Measurements from ENCODE around the gene RTCA. TPM values are rescaled to one million over a fixed set of nuclear protein-coding genes. Genes with fewer than 3 reads are reported as not detected.
"Not testable (repeated sequence)": the region's sequence is repeated elsewhere in the genome, so short reads cannot be mapped to it uniquely, and the experiment has no call there.

Gene RTCA
- total RNA-seq, 2 donors from 2014 or later: 30.3 to 31.8 TPM

- no peak for ATAC-seq
- intact Hi-C loops (cut with DNase I): no loop called here
These were observed 13.1 kb upstream of the RTCA start for GRCh38 chr1:100252901-100253300.

GRCh38 chr1:100253552-100253951 is 12.5 kb upstream of the RTCA start:
- intact Hi-C loops (cut with DNase I): no loop called here
- DNase-seq (no peak), ATAC-seq (no peak)

More at GRCh38 chr1:100252901-100253300, 13.1 kb upstream of the RTCA start:
- no peak for DNase-seq

GRCh38 chr1:100256273-100256672 is 9.7 kb upstream of the RTCA start:
- DNase-seq; intact Hi-C loops (cut with DNase I); ATAC-seq: not testable (repeated sequence)

DNA sequence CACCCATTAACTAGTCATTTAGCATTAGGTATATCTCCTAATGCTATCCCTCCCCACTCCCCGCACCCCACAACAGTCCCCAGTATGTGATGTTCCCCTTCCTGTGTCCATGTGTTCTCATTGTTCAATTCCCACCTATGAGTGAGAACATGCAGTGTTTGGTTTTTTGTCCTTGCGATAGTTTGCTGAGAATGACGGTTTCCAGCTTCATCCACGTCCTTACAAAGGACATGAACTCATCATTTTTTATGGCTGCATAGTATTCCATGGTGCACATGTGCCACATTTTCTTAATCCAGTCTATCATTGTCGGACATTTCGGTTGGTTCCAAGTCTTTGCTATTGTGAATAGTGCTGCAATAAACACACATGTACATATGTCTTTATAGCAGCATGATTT is 7.6 kb upstream of the RTCA start:
- intact Hi-C loops (cut with DNase I); ATAC-seq; DNase-seq: not testable (repeated sequence)

DNA sequence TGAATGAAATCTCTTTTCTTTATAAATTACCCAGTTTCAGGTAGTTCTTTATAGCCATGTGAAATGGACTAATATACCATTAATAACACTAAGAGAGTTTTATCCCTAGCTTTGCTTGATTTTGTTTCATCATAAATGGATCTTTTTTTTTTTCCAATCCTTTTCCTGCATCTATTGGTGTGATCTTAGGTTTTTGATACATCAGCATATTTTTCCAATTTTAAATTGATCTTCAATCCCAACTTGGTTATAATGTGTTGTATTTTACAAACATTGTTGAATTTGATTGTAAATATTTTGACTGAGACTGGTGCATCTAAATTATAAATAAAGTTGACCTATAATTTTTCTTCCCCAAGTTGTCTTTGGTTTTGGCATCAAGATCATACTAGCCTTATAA is 4.3 kb upstream of the RTCA start:
- ATAC-seq (no peak), DNase-seq (no peak)
- intact Hi-C loops (cut with DNase I): loop anchor here in 1 of 2 donors (10.0 kb wide), 1 partner anchor 107 kb away; no protein-coding TSS in a partner anchor

DNA sequence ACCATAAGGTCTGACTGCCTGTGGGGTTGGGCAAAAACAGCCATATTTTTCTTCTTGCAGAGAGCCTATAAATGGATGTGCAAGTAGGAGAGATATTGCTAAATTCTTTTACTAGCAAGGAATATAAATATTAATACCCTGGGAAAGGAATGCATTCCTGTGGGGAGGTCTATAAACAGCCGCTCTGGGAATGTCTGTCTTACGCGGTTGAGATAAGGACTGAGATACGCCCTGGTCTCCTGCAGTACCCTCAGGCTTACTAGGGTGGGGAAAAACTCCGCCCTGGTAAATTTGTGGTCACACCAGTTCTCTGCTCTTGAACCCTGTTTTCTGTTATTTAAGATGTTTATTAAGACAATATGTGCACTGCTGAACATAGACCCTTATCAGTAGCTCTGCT is 1.9 kb upstream of the RTCA start:
- intact Hi-C loops (cut with DNase I): loop anchor here in 1 of 2 donors (10.0 kb wide), 1 partner anchor 109 kb away; no protein-coding TSS in a partner anchor
- DNase-seq, ATAC-seq: not testable (repeated sequence)

DNA sequence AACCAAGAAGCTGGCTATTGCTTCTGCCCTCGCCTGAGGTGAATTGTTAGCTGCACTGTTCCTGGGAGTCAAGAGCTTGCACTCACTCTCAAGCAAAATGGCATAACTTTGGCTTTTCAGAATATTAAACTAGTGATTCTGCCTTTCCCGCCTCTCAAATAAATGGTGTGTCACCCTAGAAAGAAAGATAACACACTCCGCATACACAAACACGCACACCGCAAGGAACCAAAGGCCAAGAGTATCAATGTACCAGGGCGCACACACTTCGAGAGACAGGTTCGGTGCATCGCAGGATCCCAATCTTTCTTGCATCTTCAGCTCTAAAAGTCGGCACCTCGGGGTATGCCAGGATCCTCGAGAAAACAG is 470 bp upstream of the RTCA start:
- intact Hi-C loops (cut with DNase I): loop anchor here in 1 of 2 donors (5.0 to 10.0 kb wide), 2 partner anchors 87 to 111 kb away; partner anchors contain the start of gene CDC14A
- DNase-seq: no peak
- peak; percentile 5 to 48 for ATAC-seq

DNA sequence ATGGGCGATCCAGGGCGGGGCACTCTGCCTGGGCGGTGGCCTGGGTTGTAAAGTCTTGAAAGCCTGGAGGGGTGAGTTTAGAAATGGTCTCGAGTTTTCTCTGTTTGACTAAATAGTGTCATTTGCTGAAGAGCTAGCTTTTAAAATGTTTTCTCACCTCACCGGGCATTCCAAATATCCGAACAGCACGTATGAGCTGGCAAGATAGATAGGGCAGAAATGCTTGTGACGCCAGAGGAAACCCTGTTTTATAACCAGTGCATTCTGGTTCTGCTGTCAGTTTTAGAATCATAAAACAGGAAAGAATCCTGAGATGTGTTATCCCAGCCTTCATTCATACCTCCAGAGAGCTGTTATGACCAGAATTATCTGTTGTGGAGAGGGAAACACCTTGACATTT is 725 bp downstream of the RTCA start:
- DNase-seq (no peak), ATAC-seq (peak in 1 of 2 donors; percentile 41)
- intact Hi-C loops (cut with DNase I): loop anchor here in 1 of 2 donors (5.0 to 10.0 kb wide), 2 partner anchors 86 to 112 kb away; partner anchors contain the start of gene CDC14A

GRCh38 chr1:100267284-100267683 is 1.3 kb downstream of the RTCA start:
- ATAC-seq (no peak), DNase-seq (no peak)
- intact Hi-C loops (cut with DNase I): loop anchor here in 1 of 2 donors (5.0 to 10.0 kb wide), 2 partner anchors 85 to 112 kb away; partner anchors contain the start of gene CDC14A

- intact Hi-C loops (cut with DNase I): loop anchor here in 1 of 2 donors (5.0 to 10.0 kb wide), 2 partner anchors 84 to 113 kb away; partner anchors contain the start of gene CDC14A
- ATAC-seq (no peak), DNase-seq (no peak)
These were observed 2.2 kb downstream of the RTCA start for GRCh38 chr1:100268202-100268601.

GRCh38 chr1:100277866-100278265 is 11.8 kb downstream of the RTCA start:
- intact Hi-C loops (cut with DNase I): no loop called here
- ATAC-seq: no peak
- no peak for DNase-seq

- intact Hi-C loops (cut with DNase I): no loop called here
- no peak for DNase-seq
- ATAC-seq: peak; percentile 33 to 43
These were observed 13.4 kb downstream of the RTCA start for GRCh38 chr1:100279358-100279923.

- intact Hi-C loops (cut with DNase I): loop anchor here in 1 of 2 donors (10.0 kb wide), 1 partner anchor 175 kb away; no protein-coding TSS in a partner anchor
- peak; percentile 73 to 82 for ATAC-seq
- DNase-seq: no peak
These were observed 14.1 kb downstream of the RTCA start for GRCh38 chr1:100279954-100280682.

DNA sequence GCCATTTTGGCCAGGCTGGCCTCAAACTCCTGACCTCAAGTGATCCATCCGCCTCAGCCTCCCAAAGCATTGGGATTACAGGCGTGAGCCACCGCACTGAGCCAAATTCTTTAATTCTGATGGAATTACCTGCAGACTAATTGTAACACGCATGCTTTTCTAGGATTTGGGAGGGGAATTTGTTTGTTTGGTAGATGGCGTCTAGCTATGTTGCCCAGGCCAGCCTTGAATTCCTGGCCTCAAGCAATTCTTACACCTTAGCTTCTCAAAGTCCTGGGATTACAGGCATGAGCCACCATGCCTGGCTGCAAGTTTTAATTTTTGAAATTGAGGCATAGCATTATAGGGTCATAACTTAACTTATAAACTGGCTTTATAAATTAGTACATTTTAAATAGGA is 18.6 kb downstream of the RTCA start:
- intact Hi-C loops (cut with DNase I): loop anchor here in 1 of 2 donors (10.0 kb wide), 1 partner anchor 170 kb away; no protein-coding TSS in a partner anchor
- DNase-seq (no peak), ATAC-seq (no peak)

DNA sequence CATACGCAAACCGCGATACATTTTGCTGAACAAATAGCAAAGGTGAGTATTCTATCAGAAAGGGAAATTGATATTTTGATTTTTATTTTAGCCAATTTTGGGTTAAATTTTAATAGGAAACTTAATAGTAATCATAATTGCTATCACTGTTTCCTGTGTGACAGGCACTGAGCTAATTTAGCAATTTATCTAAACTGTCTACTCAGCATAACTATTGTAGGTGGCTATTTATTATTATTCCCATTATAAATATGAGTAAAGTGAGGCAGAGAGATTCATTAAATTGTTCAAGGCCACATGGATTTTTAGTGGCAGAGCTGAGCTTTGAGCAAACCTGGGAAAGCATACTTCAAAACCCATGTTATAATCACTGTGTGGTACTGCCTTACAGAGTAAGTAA is 21.1 kb downstream of the RTCA start:
- intact Hi-C loops (cut with DNase I): loop anchor here in 1 of 2 donors (10.0 kb wide), 1 partner anchor 168 kb away; no protein-coding TSS in a partner anchor
- ATAC-seq (no peak), DNase-seq (no peak)

DNA sequence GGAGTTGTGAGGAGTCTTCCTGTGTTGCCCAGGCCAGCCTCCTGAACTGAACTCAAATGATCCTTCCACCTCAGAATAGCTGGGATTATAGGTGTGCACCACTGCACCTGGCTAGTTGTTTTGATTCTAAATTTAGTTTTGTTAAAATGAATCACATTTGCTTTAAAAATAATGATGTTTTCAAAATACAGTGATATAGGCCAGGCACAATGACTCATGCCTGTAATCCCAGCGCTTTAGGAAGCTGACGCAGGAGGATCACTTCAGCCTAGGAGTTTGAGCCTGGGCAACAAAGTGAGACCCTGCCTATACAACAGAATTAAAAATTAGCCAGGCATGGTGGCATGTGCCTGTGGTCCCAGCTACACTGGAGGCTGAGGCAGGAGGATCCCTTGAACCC is 24.3 kb downstream of the RTCA start:
- intact Hi-C loops (cut with DNase I): no loop called here
- no peak for DNase-seq
- no peak for ATAC-seq

- ATAC-seq (no peak), DNase-seq (no peak)
- intact Hi-C loops (cut with DNase I): no loop called here
These were observed 26.7 kb downstream of the RTCA start for GRCh38 chr1:100292711-100293110.

DNA sequence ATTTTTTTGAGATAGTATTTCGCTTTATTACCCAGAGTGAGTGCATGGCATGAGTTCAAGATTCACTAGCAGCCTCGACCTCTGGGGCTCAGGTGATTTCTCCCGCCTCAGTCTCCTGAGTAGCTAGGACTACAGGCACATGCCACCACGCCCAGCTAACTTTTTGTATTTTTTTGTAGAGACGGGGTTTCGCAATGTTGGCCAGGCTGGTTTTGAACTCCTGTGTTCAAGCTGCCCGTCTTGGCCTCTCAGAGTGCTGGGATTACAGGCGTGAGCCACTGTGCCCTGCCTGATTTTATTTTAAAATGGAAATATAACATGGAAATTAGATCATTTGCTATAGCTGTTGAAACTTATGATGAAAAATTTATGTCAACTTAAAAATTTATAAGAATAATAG is 30.1 kb downstream of the RTCA start:
- intact Hi-C loops (cut with DNase I): no loop called here
- no peak for DNase-seq
- ATAC-seq: no peak

DNA sequence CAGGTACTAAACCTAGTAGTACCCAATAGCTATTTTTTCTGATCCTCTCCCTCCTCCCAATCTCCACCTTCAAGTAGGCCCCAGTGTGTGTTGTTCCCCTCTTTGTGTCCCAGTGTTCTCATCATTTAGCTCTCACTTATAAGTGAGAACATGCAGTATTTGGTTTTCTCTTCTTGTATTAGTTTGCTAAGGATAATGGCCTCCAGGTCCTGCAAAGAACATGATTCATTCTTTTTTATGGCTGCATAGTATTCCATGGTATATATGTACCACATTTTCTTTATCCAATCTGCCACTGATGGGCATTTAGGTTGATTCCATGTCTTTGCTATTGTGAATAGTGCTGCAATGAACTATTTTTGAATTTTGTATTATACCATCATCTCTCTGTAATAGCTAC is 31.0 kb downstream of the RTCA start:
- DNase-seq; ATAC-seq; intact Hi-C loops (cut with DNase I): not testable (repeated sequence)

DNA sequence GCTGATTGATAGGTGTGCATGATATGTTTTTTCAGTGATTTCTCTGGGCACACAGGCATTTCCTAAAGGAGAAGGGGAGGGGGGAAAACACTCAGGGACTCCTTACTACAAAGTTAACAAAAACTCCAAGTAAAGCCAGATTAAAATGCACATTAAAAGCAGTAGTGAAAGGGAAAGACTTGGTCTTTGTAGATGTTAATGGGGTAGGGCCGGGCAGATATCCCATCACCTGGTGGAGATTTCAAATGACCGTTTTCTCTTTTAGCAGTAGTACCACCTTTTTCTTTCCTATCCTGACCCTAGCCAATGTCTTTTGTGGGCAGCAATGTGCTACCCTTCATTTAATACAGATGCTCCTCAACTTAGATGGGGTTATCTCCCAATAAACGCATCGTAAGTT is 32.5 kb downstream of the RTCA start:
- DNase-seq (no peak), ATAC-seq (no peak)
- intact Hi-C loops (cut with DNase I): no loop called here
